GM21723 (cell line): Measurements from ENCODE around the gene CAMK2G.

Experiments used
- ATAC-seq: cut with Tn5 transposase; IDR thresholded peaks from one replicate; pipeline ENCODE4 v1.9.1; 2021; ENCODE audit warnings: mild to moderate bottlenecking, moderate library complexity; ENCODE audit not compliant: unreplicated experiment

CAMK2G gene

GRCh38 chr10:73884017-73884416 is 9.7 kb upstream of the CAMK2G start:
- ATAC-seq = no peak

GRCh38 chr10:73881221-73881919 is 7.0 kb upstream of the CAMK2G start:
- ATAC-seq = no peak

GRCh38 chr10:73879296-73880173 is 5.2 kb upstream of the CAMK2G start:
- ATAC-seq = peak; percentile 74

GRCh38 chr10:73878365-73878764 is 4.0 kb upstream of the CAMK2G start:
- ATAC-seq = no peak

GRCh38 chr10:73877533-73878160 is 3.3 kb upstream of the CAMK2G start:
- ATAC-seq = no peak

- no peak for ATAC-seq
Observed at GRCh38 chr10:73876971-73877370, 2.6 kb upstream of the CAMK2G start.

GRCh38 chr10:73876566-73876965 is 2.2 kb upstream of the CAMK2G start:
- no peak for ATAC-seq

- ATAC-seq = no peak
Observed at GRCh38 chr10:73876157-73876556, 1.8 kb upstream of the CAMK2G start.

GRCh38 chr10:73875139-73875475 is 752 bp upstream of the CAMK2G start:
- ATAC-seq = peak; percentile 19

GRCh38 chr10:73873838-73874215 is 528 bp downstream of the CAMK2G start:
- no peak for ATAC-seq

GRCh38 chr10:73873142-73873837 is 1.1 kb downstream of the CAMK2G start:
- ATAC-seq = no peak

GRCh38 chr10:73872190-73872710 is 2.1 kb downstream of the CAMK2G start:
- no peak for ATAC-seq

- ATAC-seq = no peak
Observed at GRCh38 chr10:73871295-73872189, 2.8 kb downstream of the CAMK2G start.

- no peak for ATAC-seq
Observed at GRCh38 chr10:73868655-73869195, 5.6 kb downstream of the CAMK2G start.

GRCh38 chr10:73867871-73868631 is 6.3 kb downstream of the CAMK2G start:
- ATAC-seq = no peak

GRCh38 chr10:73867126-73867807 is 7.1 kb downstream of the CAMK2G start:
- no peak for ATAC-seq

- no peak for ATAC-seq
Observed at GRCh38 chr10:73866621-73867020, 7.7 kb downstream of the CAMK2G start.
